Progenitor cell of endocrine pancreas (in vitro differentiated cells): ENCODE measurements around the gene SLC6A12. TPM values are rescaled to one million over a fixed set of nuclear protein-coding genes. Genes with fewer than 3 reads are reported as not detected.

Experiments used
- DNase-seq: peaks from one replicate; pipeline ENCODE4 v3.0.0; 2021; ENCODE audit warnings: low spot score; ENCODE audit not compliant: unreplicated experiment
- H3K27ac Mint-ChIP-seq: 2 replicates; pipeline ENCODE4 v1.8.0; 2021; ENCODE audit warnings: mild to moderate bottlenecking, moderate library complexity, mixed read lengths
- H3K27me3 Mint-ChIP-seq: 2 replicates; pipeline ENCODE4 v1.8.0; 2021; ENCODE audit warnings: mixed read lengths
- H3K36me3 Mint-ChIP-seq: 2 replicates; pipeline ENCODE4 v1.8.0; 2022; ENCODE audit warnings: mixed read lengths; ENCODE audit not compliant: insufficient read depth
- H3K4me1 Mint-ChIP-seq: 2 replicates; pipeline ENCODE4 v1.8.0; 2021; ENCODE audit warnings: low read depth, mixed read lengths
- H3K4me3 Mint-ChIP-seq: 2 replicates; pipeline ENCODE4 v1.8.0; 2021; ENCODE audit warnings: low read depth, mild to moderate bottlenecking, moderate library complexity, mixed read lengths
- H3K9me3 Mint-ChIP-seq: 2 replicates; pipeline ENCODE4 v1.8.0; 2021; ENCODE audit warnings: low read depth, mixed read lengths
- CTCF ChIP-seq: fragments of 200-600 bp; sonication (generic); IDR thresholded peaks from one replicate; pipeline ENCODE4 v1.5.0; 2021; ENCODE audit warnings: antibody characterized with exemption, mild to moderate bottlenecking; ENCODE audit not compliant: unreplicated experiment
- total RNA-seq: library from RNA; stranded (reverse); gene quantifications from 2 replicates; pipeline ENCODE4 v1.2.1, GENCODE V29; 2021

The SLC6A12 gene
- total RNA-seq, 1 donor from 2014 or later, result 3.1 TPM

DNA sequence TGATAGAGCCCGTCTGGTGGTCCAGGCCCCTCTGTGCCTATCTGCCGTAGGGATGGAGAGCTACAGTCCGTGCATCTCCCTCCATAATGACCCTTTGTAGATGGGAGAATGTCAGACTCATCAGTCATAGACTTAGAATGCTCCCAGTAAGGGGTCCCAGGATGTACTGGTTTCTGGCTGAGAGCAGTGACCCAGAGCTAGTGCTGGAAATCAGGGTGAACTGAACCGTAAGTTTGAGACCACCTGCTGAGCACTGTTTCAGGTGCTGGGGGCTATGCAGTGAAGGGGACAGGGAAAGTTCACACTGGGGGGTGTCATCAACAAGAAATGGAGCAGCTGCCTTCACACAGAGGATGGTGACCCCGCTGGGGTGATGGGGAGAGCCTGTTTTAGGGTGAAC lies 34.1 kb downstream of the SLC6A12 start:
- H3K27ac Mint-ChIP-seq, result no peak overlapping the region
- H3K4me1 Mint-ChIP-seq, result peaks cover 10% of the 10 kb centered on the region
- peaks cover 34% of the 10 kb centered on the region for H3K27me3 Mint-ChIP-seq
- H3K4me3 Mint-ChIP-seq, result no peak overlapping the region
- DNase-seq, result no peak
- no peak for TF ChIP-seq CTCF
- H3K9me3 Mint-ChIP-seq, result no peaks in the 10 kb centered on the region
- H3K36me3 Mint-ChIP-seq, result no peaks in the 10 kb centered on the region

DNA sequence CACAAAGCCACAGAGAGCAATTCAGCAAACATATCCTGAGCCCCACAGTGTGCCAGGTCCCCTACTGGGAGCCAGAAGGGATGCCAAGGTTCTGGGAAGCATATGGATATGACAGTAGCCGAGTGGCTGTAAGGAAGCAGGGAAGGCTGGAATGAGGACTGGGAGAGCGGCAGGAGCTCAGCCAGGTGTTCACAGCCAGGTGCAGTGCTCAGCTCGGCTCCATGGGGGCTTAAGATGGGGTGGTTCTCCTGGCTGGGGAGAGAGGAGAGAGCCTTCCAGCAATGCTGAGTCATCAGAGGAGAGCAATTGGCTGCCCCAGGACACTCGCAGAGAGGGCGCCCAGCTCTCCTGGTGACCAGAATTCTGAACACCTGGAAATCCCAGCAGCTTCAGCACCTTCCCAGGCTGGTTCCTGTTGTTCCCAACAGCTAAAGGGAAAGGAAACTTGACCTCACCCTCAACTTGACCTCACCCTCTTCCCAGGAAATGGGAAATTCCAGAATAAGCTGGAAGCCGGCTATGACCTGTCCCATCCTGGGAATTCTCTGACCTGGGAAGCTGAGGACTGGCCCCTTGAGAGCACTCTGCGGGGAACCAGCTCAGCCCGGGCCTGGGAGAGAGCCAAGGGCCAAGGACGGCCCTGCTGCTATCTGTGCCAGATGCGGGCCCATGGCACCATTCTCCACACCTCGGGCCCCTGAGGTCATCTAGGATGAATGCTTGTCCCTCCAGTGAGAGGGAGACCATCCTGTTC lies 34.6 kb downstream of the SLC6A12 start:
- TF ChIP-seq CTCF, result no peak
- H3K9me3 Mint-ChIP-seq, result no peaks in the 10 kb centered on the region
- H3K36me3 Mint-ChIP-seq, result no peaks in the 10 kb centered on the region
- peaks cover 32% of the 10 kb centered on the region for H3K27me3 Mint-ChIP-seq
- no peak overlapping the region for H3K27ac Mint-ChIP-seq
- H3K4me3 Mint-ChIP-seq, result no peak overlapping the region
- DNase-seq, result no peak
- H3K4me1 Mint-ChIP-seq, result peaks cover 10% of the 10 kb centered on the region

GRCh38 chr12:178829-179109 lies 35.2 kb downstream of the SLC6A12 start:
- H3K4me1 Mint-ChIP-seq, result peaks cover 10% of the 10 kb centered on the region

DNA sequence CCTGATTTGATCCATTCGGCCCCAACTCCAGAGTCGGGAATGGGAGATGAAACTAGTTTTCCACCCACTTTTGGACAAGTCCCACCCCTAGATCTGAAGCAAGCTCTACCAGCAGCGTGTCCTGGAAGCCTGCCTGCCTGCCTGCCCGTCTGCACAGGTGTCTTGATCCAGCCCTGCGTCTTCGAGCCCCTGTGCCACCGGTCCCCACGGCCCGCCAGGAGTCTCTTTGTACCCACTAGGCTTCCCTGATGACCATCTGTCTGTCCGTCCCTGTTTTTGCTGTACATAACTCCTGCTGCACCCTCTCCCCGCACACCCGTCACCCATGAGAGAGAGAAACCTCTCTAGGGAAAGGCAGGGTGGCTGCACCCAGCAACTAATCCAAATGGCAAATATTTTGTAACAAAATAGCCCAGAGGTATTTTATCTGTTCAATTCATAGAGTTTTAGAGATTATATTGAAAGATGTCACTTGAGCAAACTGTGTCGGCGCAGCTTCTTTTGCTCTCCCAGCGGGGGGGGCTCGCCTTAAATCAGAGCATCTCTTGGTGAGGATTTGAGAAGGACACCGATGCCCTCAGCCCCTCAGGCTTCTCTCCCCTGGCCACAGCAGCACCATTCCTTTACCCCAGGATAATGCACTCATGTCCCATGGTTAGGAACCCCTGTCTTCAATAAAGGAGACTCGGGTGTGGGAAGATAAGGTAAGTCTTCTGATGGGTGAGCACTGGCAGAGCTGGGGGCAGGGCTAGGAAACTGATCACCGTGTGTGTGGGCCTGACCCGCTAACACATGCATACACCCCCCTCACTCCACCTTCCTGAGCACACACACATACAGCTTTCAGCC lies 35.8 kb downstream of the SLC6A12 start:
- no peak for DNase-seq
- Mint-ChIP-seq H3K4me3 (no peak overlapping the region), H3K4me1 (peaks cover 10% of the 10 kb centered on the region), H3K27ac (no peak overlapping the region), H3K27me3 (peaks cover 38% of the 10 kb centered on the region), H3K9me3 (no peaks in the 10 kb centered on the region), H3K36me3 (no peaks in the 10 kb centered on the region)
- TF ChIP-seq CTCF, result no peak

More at GRCh38 chr12:178829-179109, 35.2 kb downstream of the SLC6A12 start:
- DNase-seq, result no peak
- H3K27ac Mint-ChIP-seq, result no peak overlapping the region
- TF ChIP-seq CTCF, result no peak
- no peaks in the 10 kb centered on the region for H3K36me3 Mint-ChIP-seq
- H3K27me3 Mint-ChIP-seq, result peaks cover 35% of the 10 kb centered on the region
- no peak overlapping the region for H3K4me3 Mint-ChIP-seq
- no peaks in the 10 kb centered on the region for H3K9me3 Mint-ChIP-seq

DNA sequence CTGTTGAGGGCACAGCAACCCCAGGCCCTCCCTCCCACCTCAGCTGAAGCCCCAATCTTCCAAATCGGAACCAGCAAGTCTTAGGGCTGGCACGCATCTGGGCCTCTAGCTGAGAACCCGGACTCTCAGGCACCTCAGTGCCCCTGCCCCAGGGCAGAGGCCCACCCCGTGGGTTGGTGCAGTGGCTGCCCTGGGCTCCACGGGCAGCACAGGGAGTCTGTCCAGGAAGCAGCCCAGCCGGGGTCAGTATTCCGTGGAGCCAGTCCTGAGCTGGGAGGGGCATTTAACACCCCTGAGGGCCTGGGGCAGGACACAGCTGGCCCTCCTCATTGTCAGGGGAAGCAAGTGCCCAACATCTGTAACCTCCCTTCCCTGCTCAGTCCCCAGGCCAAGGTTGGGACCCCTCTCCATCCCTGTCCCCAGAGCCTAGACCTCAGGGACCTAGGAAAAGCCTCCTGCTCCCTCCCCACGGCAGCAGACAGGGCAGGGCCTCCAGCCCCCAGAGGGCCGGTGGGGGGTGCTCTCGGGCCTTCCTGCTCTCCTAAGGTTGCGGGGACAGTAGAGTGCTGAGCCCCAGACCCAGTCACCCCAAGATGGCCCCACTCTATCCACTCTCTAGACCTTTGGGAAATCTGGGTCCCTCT lies 36.5 kb downstream of the SLC6A12 start:
- Mint-ChIP-seq H3K9me3 (no peaks in the 10 kb centered on the region), H3K27ac (no peak overlapping the region), H3K4me1 (peaks cover 9% of the 10 kb centered on the region), H3K27me3 (peaks cover 45% of the 10 kb centered on the region), H3K36me3 (no peaks in the 10 kb centered on the region), H3K4me3 (no peak overlapping the region)
- DNase-seq, result no peak
- no peak for TF ChIP-seq CTCF
